A549 treated with AZD2906 at 1 μM for 4 hours (cell line): ENCODE measurements around the gene ATXN1. TPM values are rescaled to one million over a fixed set of nuclear protein-coding genes. Genes with fewer than 3 reads are reported as not detected.

Experiments used
- total RNA-seq: library from RNA; stranded (reverse); fragments of 200-300 nt; extraction: Qiagen RNA extraction; gene quantifications from 5 replicates; pipeline ENCODE4 v1.2.3, GENCODE V29; 2022

ATXN1 gene
- 1.6 to 2.7 TPM (median 2.4 TPM) in 5 replicates for total RNA-seq

GRCh38 chr6:16760516-16761470 is at the start of gene ATXN1:
ATXN1 (minus strand) TSS chr6:16761460.

